Measurements from ENCODE around the gene ENGASE. TPM values are rescaled to one million over a fixed set of nuclear protein-coding genes. Genes with fewer than 3 reads are reported as not detected.

ENGASE gene
- 10 to 100 TPM; 24.9 to 50.8 TPM for total RNA-seq

GRCh38 chr17:79074649-79075445 is at the start of gene ENGASE:
Gene ENGASE (plus strand): TSS chr17:79074824. CDS start chr17:79074945, 121 bp downstream.
- DNase-seq (peak; percentile 95 to 98 (median 96)), ATAC-seq (peak; percentile 99)
- peak within 1 kb of the TSS; percentile 32 to 81 (median 72) for H3K27ac ChIP-seq
- TF ChIP-seq CTCF (IDR thresholded peaks at IDR 0.05) (peak in 1 of 7 experiments; percentile 1), POLR2A (IDR thresholded peaks at IDR 0.05) (peak; percentile 47 to 67 (median 55))
- peak within 1 kb of the TSS; percentile 55 to 63 for H3K4me3 ChIP-seq
- no peaks in the 10 kb centered on the region for H3K27me3 ChIP-seq
- intact Hi-C loops (cut with DNase I) = no loop called here
- no peaks in the 10 kb centered on the region for H3K9me3 ChIP-seq
- WGBS, 2 donors = 0% methylated on average over 10 to 87 of the region's 106 CpGs
- H3K4me1 ChIP-seq = peaks cover 17% of the 10 kb centered on the region
- H3K36me3 ChIP-seq (replicated peaks in 1 of 2; ENCODE audit: insufficient read depth in 1 of 2, low read depth in 2 of 2) = peaks cover 0 to 6% of the 10 kb centered on the region in 2 donors

- TF ChIP-seq POLR2A (IDR thresholded peaks at IDR 0.05) (no peak), CTCF (IDR thresholded peaks at IDR 0.05) (no peak)
- DNase-seq = peak in 1 of 4 donors; percentile 21
- no peaks in the 10 kb centered on the region for H3K9me3 ChIP-seq
- no peak overlapping the region for H3K4me3 ChIP-seq
- intact Hi-C loops (cut with DNase I) = no loop called here
- peaks cover 0 to 11% of the 10 kb centered on the region in 2 donors for H3K27me3 ChIP-seq
- H3K36me3 ChIP-seq (replicated peaks in 1 of 2; ENCODE audit: insufficient read depth in 1 of 2, low read depth in 2 of 2) = no peaks in the 10 kb centered on the region
- 45 to 57% methylated on average over 4 to 29 of the region's 31 CpGs for WGBS, 2 donors
- H3K4me1 ChIP-seq = peaks cover 72% of the 10 kb centered on the region
- no peak for ATAC-seq
- H3K27ac ChIP-seq = no peak overlapping the region
Measured at GRCh38 chr17:79024901-79025737, 49.5 kb upstream of the ENGASE start.

GRCh38 chr17:79026376-79027273 is 48.0 kb upstream of the ENGASE start:
- Histone ChIP-seq H3K9me3 (no peaks in the 10 kb centered on the region), H3K4me3 (no peak overlapping the region), H3K36me3 (replicated peaks in 1 of 2; ENCODE audit: insufficient read depth in 1 of 2, low read depth in 2 of 2) (no peaks in the 10 kb centered on the region), H3K27ac (peak overlapping the region in 2 of 4 donors; percentile 40 to 53), H3K27me3 (peaks cover 0 to 11% of the 10 kb centered on the region in 2 donors), H3K4me1 (peaks cover 60% of the 10 kb centered on the region)
- intact Hi-C loops (cut with DNase I) = no loop called here
- peak in 1 of 3 donors; percentile 13 for TF ChIP-seq POLR2A (IDR thresholded peaks at IDR 0.05)
- TF ChIP-seq CTCF (IDR thresholded peaks at IDR 0.05) = no peak
- peak in 2 of 4 donors; percentile 28 to 40 for DNase-seq
- peak; percentile 11 for ATAC-seq
- WGBS, 2 donors = 60 to 67% methylated on average over 8 to 12 of the region's 16 CpGs

DNA sequence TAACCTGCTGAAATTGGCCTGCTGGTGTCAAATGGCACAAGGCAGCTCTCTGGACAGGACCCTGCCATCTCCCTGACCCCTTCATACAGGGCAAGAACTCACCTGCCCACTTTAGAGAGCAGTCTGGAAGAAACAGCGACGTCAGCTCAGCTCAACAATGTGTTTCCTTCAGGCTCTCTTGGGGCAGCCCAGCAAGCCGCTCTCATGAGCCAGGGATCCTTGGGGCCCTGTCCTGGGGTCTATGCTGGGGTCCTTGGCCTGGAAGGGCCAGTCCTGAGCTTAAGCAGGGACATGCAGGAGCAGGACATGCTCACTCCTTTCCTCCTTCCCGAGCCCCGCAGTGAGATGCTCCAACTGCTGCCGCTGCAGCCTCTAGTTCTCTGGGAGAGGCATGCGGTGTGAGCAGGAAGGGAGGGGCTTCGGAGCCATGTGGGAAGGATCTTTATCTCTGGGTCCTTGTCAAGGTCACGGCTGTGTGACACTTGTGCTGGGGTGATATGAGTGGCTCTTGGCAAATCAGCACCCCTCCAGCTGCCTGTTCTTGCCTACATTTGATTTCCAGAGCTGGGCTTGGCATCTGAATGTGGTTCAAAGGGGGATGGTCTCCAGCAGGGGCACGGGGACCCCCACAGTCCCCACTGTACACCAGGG is 47.2 kb upstream of the ENGASE start:
- H3K4me3 ChIP-seq = no peak overlapping the region
- H3K27ac ChIP-seq = peak overlapping the region in 2 of 4 donors; percentile 35 to 40
- no peaks in the 10 kb centered on the region for H3K36me3 ChIP-seq (replicated peaks in 1 of 2; ENCODE audit: insufficient read depth in 1 of 2, low read depth in 2 of 2)
- 0 to 29% methylated on average over 1 to 10 of the region's 10 CpGs for WGBS, 2 donors
- H3K4me1 ChIP-seq = peaks cover 52% of the 10 kb centered on the region
- intact Hi-C loops (cut with DNase I) = no loop called here
- TF ChIP-seq CTCF (IDR thresholded peaks at IDR 0.05) (no peak), POLR2A (IDR thresholded peaks at IDR 0.05) (no peak)
- peak in 2 of 4 donors; percentile 15 to 32 for DNase-seq
- H3K9me3 ChIP-seq = no peaks in the 10 kb centered on the region
- H3K27me3 ChIP-seq = peaks cover 0 to 11% of the 10 kb centered on the region in 2 donors
- no peak for ATAC-seq

Measured in body of pancreas (tissue), 4 donors.